Liver (tissue), 9 donors: ENCODE data around the gene GRIP1. TPM values are rescaled to one million over a fixed set of nuclear protein-coding genes. Genes with fewer than 3 reads are reported as not detected.

ENCODE experiments used
- DNase-seq: peaks from one replicate; pipeline ENCODE4 v3.0.0-alpha.2; 2017; ENCODE audit warnings: low spot score
- H3K27ac ChIP-seq, 2 donors: one replicate each; pipeline ENCODE4 v1.7.0; 2013; ENCODE audit warnings: inconsistent platforms in 2 of 2, low read length in 2 of 2, control low read depth in 1 of 2, low read depth in 1 of 2, mild to moderate bottlenecking in 1 of 2
- H3K27me3 ChIP-seq, 4 donors: one replicate each; pipeline versions ENCODE4 v1.6.1 to v1.7.0; 2013; ENCODE audit warnings: low read length in 3 of 4, inconsistent platforms in 1 of 4, mild to moderate bottlenecking in 1 of 4, moderate library complexity in 1 of 4; ENCODE audit not compliant: control insufficient read depth in 4 of 4, insufficient read depth in 4 of 4
- H3K36me3 ChIP-seq, 4 donors: one replicate each; pipeline versions ENCODE4 v1.6.1 to v1.7.0; 2013; ENCODE audit warnings: low read length in 3 of 4, mild to moderate bottlenecking in 3 of 4, low read depth in 1 of 4, moderate library complexity in 1 of 4; ENCODE audit not compliant: control insufficient read depth in 4 of 4, insufficient read depth in 3 of 4
- H3K4me1 ChIP-seq, 4 donors: one replicate each; pipeline versions ENCODE4 v1.6.1 to v1.7.0; 2013; ENCODE audit warnings: low read length in 3 of 4, mild to moderate bottlenecking in 3 of 4, moderate library complexity in 1 of 4; ENCODE audit not compliant: control insufficient read depth in 4 of 4, insufficient read depth in 4 of 4
- H3K4me3 ChIP-seq, 3 donors: one replicate each; pipeline versions ENCODE4 v1.6.1 to v1.7.0; 2013; ENCODE audit warnings: low read length in 3 of 3, control low read depth in 1 of 3, low read depth in 1 of 3, mild to moderate bottlenecking in 1 of 3
- H3K9ac ChIP-seq, 2 donors: one replicate each; pipeline ENCODE4 v1.7.0; 2013; ENCODE audit warnings: low read length in 2 of 2, mild to moderate bottlenecking in 2 of 2, moderate library complexity in 2 of 2, control low read depth in 1 of 2, low read depth in 1 of 2
- H3K9me3 ChIP-seq, 4 donors: one replicate each; pipeline versions ENCODE4 v1.6.1 to v1.7.0; 2013; ENCODE audit warnings: low read length in 3 of 4; ENCODE audit not compliant: control insufficient read depth in 4 of 4
- CTCF ChIP-seq: fragments of 150-350 bp; IDR thresholded peaks from 2 replicates; pipeline ENCODE4 v1.5.1; 2017; ENCODE audit warnings: improper control_type of control experiment, low read depth, low read length; ENCODE audit not compliant: missing input control
- EGR1 ChIP-seq, 2 donors: IDR thresholded peaks; 2 replicates each; pipeline ENCODE4 v1.6.1; 2016 to 2018; ENCODE audit warnings: antibody characterized with exemption in 2 of 2, low read depth in 2 of 2
- FOXA1 ChIP-seq: IDR thresholded peaks from 2 replicates; pipeline ENCODE4 v1.6.1; 2016; ENCODE audit warnings: antibody characterized with exemption
- FOXA2 ChIP-seq: IDR thresholded peaks from 2 replicates; pipeline ENCODE4 v1.6.1; 2016; ENCODE audit warnings: antibody characterized with exemption
- GABPA ChIP-seq, 2 donors: IDR thresholded peaks in 1 of 2; conservative IDR thresholded peaks in 1 of 2; 2 replicates each; pipeline ENCODE4 v1.6.1; 2016; ENCODE audit warnings: antibody characterized with exemption in 2 of 2, mild to moderate bottlenecking in 1 of 2, moderate library complexity in 1 of 2
- HNF4A ChIP-seq, 2 donors: conservative IDR thresholded peaks; 2 replicates each; pipeline ENCODE4 v1.6.1; 2016; ENCODE audit warnings: antibody characterized with exemption in 2 of 2, mild to moderate bottlenecking in 2 of 2
- JUND ChIP-seq, 2 donors: IDR thresholded peaks; 2 replicates each; pipeline ENCODE4 v1.6.1; 2016; ENCODE audit warnings: antibody characterized with exemption in 2 of 2
- MAX ChIP-seq: IDR thresholded peaks from 2 replicates; pipeline ENCODE4 v1.6.1; 2016; ENCODE audit warnings: antibody characterized with exemption
- NR2F2 ChIP-seq: IDR thresholded peaks from 2 replicates; pipeline ENCODE4 v1.6.1; 2016; ENCODE audit warnings: antibody characterized with exemption
- RAD21 ChIP-seq, 2 donors: IDR thresholded peaks; 2 replicates each; pipeline ENCODE4 v1.6.1; 2016; ENCODE audit warnings: antibody characterized with exemption in 2 of 2, mild to moderate bottlenecking in 2 of 2
- REST ChIP-seq: IDR thresholded peaks from 2 replicates; pipeline ENCODE4 v1.6.1; 2016; ENCODE audit warnings: antibody characterized with exemption, mild to moderate bottlenecking
- RXRA ChIP-seq, 2 donors: IDR thresholded peaks; 2 replicates each; pipeline ENCODE4 v1.6.1; 2017 to 2018; ENCODE audit warnings: antibody characterized with exemption in 2 of 2, mild to moderate bottlenecking in 1 of 2
- SP1 ChIP-seq: IDR thresholded peaks from 2 replicates; pipeline ENCODE4 v1.6.1; 2018; ENCODE audit warnings: antibody characterized with exemption, mild to moderate bottlenecking
- TAF1 ChIP-seq: conservative IDR thresholded peaks from 2 replicates; pipeline ENCODE4 v1.6.1; 2016; ENCODE audit warnings: antibody characterized with exemption, mild to moderate bottlenecking
- YY1 ChIP-seq: IDR thresholded peaks from 2 replicates; pipeline ENCODE4 v1.6.1; 2016; ENCODE audit warnings: antibody characterized with exemption, mild to moderate bottlenecking
- WGBS: extraction: QIAGEN DNeasy Blood & Tissue Kit; methylation state at CpG from one replicate; pipeline ENCODE4 v1.1.7; 2013; 5-methylcytosine and 5-hydroxymethylcytosine counted together
- polyA plus RNA-seq, 2 donors: library from polyadenylated mRNA; stranded (reverse) in 1 of 2; unstranded in 1 of 2; fragments of 200-250 nt in 1 of 2; fragments of >200 nt in 1 of 2; fragmentation: Nextera tagmentation in 1 of 2; extraction: Ambion mirVana in 1 of 2; gene quantifications; one replicate each; pipeline versions ENCODE4 v1.2.1 to v1.2.3, GENCODE V29; 2013 to 2015
- total RNA-seq, 2 donors: library from RNA; depleted of rRNA; stranded (reverse); fragments of >200 nt; gene quantifications; one replicate each; pipeline ENCODE4 v1.2.3, GENCODE V29; 2014
- TF ChIP-seq, protein P1 (sequence below): IDR thresholded peaks from 2 replicates; pipeline ENCODE4 v1.6.1; 2016; ENCODE audit warnings: antibody characterized with exemption
- TF ChIP-seq, protein P2 (sequence below): IDR thresholded peaks from 2 replicates; pipeline ENCODE4 v1.6.1; 2016; ENCODE audit warnings: antibody characterized with exemption
- donor health status: healthy.
- donor health status: healthy.
- donor health status: healthy.
- donor health status: healthy.
- donor health status: healthy.

Gene GRIP1
- total and polyA plus RNA-seq, 4 donors: 0.05 to 1.5 (median 0.24) TPM

- no peaks in the 10 kb centered on the region for H3K27me3 ChIP-seq
- no peak overlapping the region for H3K27ac ChIP-seq
- H3K9me3 ChIP-seq: peaks cover 2 to 15% (median 9%) of the 10 kb centered on the region in 4 donors
- no peak for DNase-seq
- no peak overlapping the region for H3K4me3 ChIP-seq
- H3K36me3 ChIP-seq: no peaks in the 10 kb centered on the region
- no peaks in the 10 kb centered on the region for H3K4me1 ChIP-seq
- TF ChIP-seq RXRA (IDR thresholded peaks at IDR 0.05) (no peak), FOXA1 (no peak), FOXA2 (no peak), RAD21 (IDR thresholded peaks at IDR 0.05) (no peak), NR2F2 (no peak), REST (no peak)
- H3K9ac ChIP-seq: no peak overlapping the region
These were observed 115.7 kb downstream of the GRIP1 start for GRCh38 chr12:66563220-66563619.

DNA sequence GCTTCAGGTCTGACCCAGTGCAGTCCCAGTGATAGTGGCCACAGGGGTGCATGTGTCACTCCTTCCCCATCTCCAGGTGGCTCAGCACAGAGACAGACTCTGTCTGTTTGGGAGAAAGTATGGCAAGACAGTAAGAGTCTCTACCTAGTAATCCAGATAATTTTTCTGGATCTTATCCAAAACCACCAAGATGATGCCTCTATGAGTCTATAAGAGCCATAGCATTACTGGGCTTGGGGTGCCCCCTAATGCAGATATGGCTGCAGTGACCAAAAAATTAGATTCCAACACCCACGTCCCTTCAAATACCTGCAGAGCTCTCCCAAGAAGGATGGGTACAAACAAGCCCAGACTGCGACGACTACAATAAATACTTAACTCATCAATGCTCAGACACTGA, 123.8 kb downstream of the GRIP1 start:
- no peaks in the 10 kb centered on the region for H3K36me3 ChIP-seq
- H3K4me3 ChIP-seq: no peak overlapping the region
- DNase-seq: no peak
- H3K9me3 ChIP-seq: no peaks in the 10 kb centered on the region
- H3K4me1 ChIP-seq: no peaks in the 10 kb centered on the region
- 82% methylated on average over 3 of the region's 3 CpGs for WGBS
- H3K27ac ChIP-seq: no peak overlapping the region
- TF ChIP-seq NR2F2 (no peak), EGR1 (IDR thresholded peaks at IDR 0.05; ENCODE audit: low read depth in 2 of 2) (no peak), YY1 (no peak), RAD21 (IDR thresholded peaks at IDR 0.05) (no peak), HNF4A (conservative IDR thresholded peaks at IDR 0.05) (no peak), FOXA2 (no peak), FOXA1 (no peak), GABPA (IDR thresholded peaks at IDR 0.05 in 1 of 2, conservative IDR thresholded peaks at IDR 0.05 in 1 of 2) (no peak), MAX (no peak), TAF1 (no peak), SP1 (no peak), REST (no peak), CTCF (no peak), JUND (IDR thresholded peaks at IDR 0.05) (no peak), RXRA (IDR thresholded peaks at IDR 0.05) (no peak)
- TF ChIP-seq, protein P1, sequence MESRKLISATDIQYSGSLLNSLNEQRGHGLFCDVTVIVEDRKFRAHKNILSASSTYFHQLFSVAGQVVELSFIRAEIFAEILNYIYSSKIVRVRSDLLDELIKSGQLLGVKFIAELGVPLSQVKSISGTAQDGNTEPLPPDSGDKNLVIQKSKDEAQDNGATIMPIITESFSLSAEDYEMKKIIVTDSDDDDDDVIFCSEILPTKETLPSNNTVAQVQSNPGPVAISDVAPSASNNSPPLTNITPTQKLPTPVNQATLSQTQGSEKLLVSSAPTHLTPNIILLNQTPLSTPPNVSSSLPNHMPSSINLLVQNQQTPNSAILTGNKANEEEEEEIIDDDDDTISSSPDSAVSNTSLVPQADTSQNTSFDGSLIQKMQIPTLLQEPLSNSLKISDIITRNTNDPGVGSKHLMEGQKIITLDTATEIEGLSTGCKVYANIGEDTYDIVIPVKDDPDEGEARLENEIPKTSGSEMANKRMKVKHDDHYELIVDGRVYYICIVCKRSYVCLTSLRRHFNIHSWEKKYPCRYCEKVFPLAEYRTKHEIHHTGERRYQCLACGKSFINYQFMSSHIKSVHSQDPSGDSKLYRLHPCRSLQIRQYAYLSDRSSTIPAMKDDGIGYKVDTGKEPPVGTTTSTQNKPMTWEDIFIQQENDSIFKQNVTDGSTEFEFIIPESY: no peak
- TF ChIP-seq, protein P2, sequence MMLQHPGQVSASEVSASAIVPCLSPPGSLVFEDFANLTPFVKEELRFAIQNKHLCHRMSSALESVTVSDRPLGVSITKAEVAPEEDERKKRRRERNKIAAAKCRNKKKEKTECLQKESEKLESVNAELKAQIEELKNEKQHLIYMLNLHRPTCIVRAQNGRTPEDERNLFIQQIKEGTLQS: no peak
- no peak overlapping the region for H3K9ac ChIP-seq
- no peaks in the 10 kb centered on the region for H3K27me3 ChIP-seq
